ENCODE data around the gene SET.

DNA sequence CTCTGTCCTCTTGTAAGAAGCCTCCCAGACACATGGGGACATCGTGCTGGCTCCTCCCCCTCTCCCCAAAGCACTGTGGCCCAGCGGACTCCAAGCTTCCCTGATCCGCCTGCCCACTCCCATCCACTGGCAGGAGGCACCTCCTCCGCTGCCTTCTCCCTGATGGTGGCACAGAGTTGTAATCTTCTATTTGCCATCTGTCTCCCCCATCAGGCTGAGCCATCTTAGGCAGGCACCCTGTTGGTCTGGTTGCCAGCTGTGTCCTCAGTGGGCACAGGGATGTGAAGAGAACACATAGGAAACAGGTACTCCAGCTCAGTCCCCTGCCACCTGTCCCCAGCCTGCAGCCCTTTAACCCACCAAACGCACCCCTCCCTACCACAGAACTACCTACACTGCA is 40.3 kb downstream of the SET start:
- TF ChIP-seq, protein P1, sequence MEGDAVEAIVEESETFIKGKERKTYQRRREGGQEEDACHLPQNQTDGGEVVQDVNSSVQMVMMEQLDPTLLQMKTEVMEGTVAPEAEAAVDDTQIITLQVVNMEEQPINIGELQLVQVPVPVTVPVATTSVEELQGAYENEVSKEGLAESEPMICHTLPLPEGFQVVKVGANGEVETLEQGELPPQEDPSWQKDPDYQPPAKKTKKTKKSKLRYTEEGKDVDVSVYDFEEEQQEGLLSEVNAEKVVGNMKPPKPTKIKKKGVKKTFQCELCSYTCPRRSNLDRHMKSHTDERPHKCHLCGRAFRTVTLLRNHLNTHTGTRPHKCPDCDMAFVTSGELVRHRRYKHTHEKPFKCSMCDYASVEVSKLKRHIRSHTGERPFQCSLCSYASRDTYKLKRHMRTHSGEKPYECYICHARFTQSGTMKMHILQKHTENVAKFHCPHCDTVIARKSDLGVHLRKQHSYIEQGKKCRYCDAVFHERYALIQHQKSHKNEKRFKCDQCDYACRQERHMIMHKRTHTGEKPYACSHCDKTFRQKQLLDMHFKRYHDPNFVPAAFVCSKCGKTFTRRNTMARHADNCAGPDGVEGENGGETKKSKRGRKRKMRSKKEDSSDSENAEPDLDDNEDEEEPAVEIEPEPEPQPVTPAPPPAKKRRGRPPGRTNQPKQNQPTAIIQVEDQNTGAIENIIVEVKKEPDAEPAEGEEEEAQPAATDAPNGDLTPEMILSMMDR (conservative IDR thresholded peaks at IDR 0.05; ENCODE audit: low read depth, low read length) = no peak
- no peak for TF ChIP-seq EZH2 (IDR thresholded peaks at IDR 0.05; ENCODE audit: borderline replicate concordance, low read depth, low read length, poor library complexity, severe bottlenecking)

All from A673 (cell line).